OCI-M2 (cell line): ENCODE results near the gene C1R.
"Not testable (repeated sequence)": the region's sequence is repeated elsewhere in the genome, so short reads cannot be mapped to it uniquely, and the experiment has no call there.

Experiments
- DNase-seq: peaks from one replicate; lab custom pipeline; 2025; ENCODE audit not compliant: unreplicated experiment; lab: John Stamatoyannopoulos, UW

The C1R gene

GRCh38 chr12:7039403-7039802 is 52.8 kb downstream of the C1R start:
- DNase-seq: no peak

- no peak for DNase-seq
These were observed 53.7 kb downstream of the C1R start for GRCh38 chr12:7038591-7038990.

GRCh38 chr12:7037411-7037810 is 54.8 kb downstream of the C1R start:
- DNase-seq: not testable (repeated sequence)

GRCh38 chr12:7035463-7035862 is 56.8 kb downstream of the C1R start:
- DNase-seq: no peak

- DNase-seq: no peak
These were observed 57.8 kb downstream of the C1R start for GRCh38 chr12:7034464-7034863.

- DNase-seq: no peak
These were observed 59.3 kb downstream of the C1R start for GRCh38 chr12:7032990-7033389.

- DNase-seq: no peak
These were observed 60.9 kb downstream of the C1R start for GRCh38 chr12:7031306-7031705.
